GM12878 (cell line): ENCODE data around the gene TNFAIP3. TPM values are rescaled to one million over a fixed set of nuclear protein-coding genes. Genes with fewer than 3 reads are reported as not detected.

Source experiments
- ATAC-seq: fragments of 200-7000 bp; cut with Tn5 transposase; 3 replicates; pipeline ENCODE4 v1.9.1; 2020; ENCODE audit warnings: mild to moderate bottlenecking, moderate library complexity
- BruUV-seq: library from RNA; stranded (reverse); fragments of 400-500 nt; replicated peaks from 2 replicates; lab custom pipeline; 2021; lab: Mats Ljungman, UMichigan
- CTCF ChIA-PET: fragments of 300-600 bp; sonication (Branson Sonifier 250); formaldehyde crosslinking; extraction: SDS; loops from one replicate; lab custom pipeline; 2021; ENCODE audit warnings: inconsistent platforms; lab: Yijun Ruan, JAX
- POLR2A ChIA-PET: fragments of 350-600 bp; formaldehyde crosslinking; extraction: SDS; loops from one replicate; lab custom pipeline; 2021; ENCODE audit warnings: inconsistent platforms; lab: Charles Lee
- RAD21 ChIA-PET: fragments of 300-600 bp; sonication (Branson Sonifier 250); formaldehyde crosslinking; loops from one replicate; lab custom pipeline; 2023; ENCODE audit warnings: antibody characterized with exemption; ENCODE audit not compliant: unreplicated experiment; lab: Charles Lee
- SMC1A ChIA-PET: fragments of 300-600 bp; sonication (Branson Sonifier 250); formaldehyde crosslinking; loops from one replicate; lab custom pipeline; 2023; ENCODE audit not compliant: unreplicated experiment, uncharacterized antibody; lab: Charles Lee
- DNase-seq: peaks from one replicate; pipeline ENCODE4 v3.0.0-alpha.2; 2011; ENCODE audit warnings: low read depth, low spot score
- FAIRE-seq: peaks from 3 replicates; lab custom pipeline; 2011; peaks lifted over from hg19 to GRCh38; lab: Jason Lieb, UNC
- H2AFZ ChIP-seq: 2 replicates; pipeline ENCODE4 v1.6.0; 2011; ENCODE audit warnings: low read depth, low read length, control low read depth; ENCODE audit not compliant: control insufficient read depth
- H3K27ac ChIP-seq: 2 replicates; pipeline ENCODE4 v1.5.1; 2011; ENCODE audit warnings: control low read depth; ENCODE audit not compliant: control insufficient read depth, insufficient read depth
- H3K27me3 ChIP-seq, 2 experiments: replicated peaks in 1 of 2; 2 replicates each; pipeline versions ENCODE4 v1.6.0 to v1.6.1; 2011; ENCODE audit warnings: low read length in 1 of 2; ENCODE audit not compliant: control insufficient read depth in 2 of 2, insufficient read depth in 2 of 2
- H3K36me3 ChIP-seq, 2 experiments: 2 replicates each; pipeline ENCODE4 v1.5.1; 2011; ENCODE audit warnings: low read length in 1 of 2; ENCODE audit not compliant: control insufficient read depth in 2 of 2, insufficient read depth in 2 of 2
- H3K4me1 ChIP-seq: 2 replicates; pipeline ENCODE4 v1.6.1; 2011; ENCODE audit warnings: mild to moderate bottlenecking, low read length, moderate library complexity, mixed read lengths; ENCODE audit not compliant: control insufficient read depth, insufficient read depth
- H3K4me2 ChIP-seq: 2 replicates; pipeline ENCODE4 v1.6.0; 2011; ENCODE audit warnings: control low read depth; ENCODE audit not compliant: control insufficient read depth, insufficient read depth
- H3K4me3 ChIP-seq: fragments of 200-600 bp; sonication (generic); 2 replicates; pipeline ENCODE4 v1.5.1; 2016
- H3K79me2 ChIP-seq: 2 replicates; pipeline ENCODE4 v1.6.0; 2011; ENCODE audit warnings: low read length; ENCODE audit not compliant: control insufficient read depth, insufficient read depth
- H3K9ac ChIP-seq: 2 replicates; pipeline ENCODE4 v1.8.0; 2011; ENCODE audit warnings: low read length, control low read depth, mixed read lengths; ENCODE audit not compliant: control insufficient read depth, insufficient read depth
- H3K9me3 ChIP-seq: replicated peaks from 3 replicates; pipeline ENCODE4 v1.5.1; 2011; ENCODE audit warnings: mild to moderate bottlenecking, low read length; ENCODE audit not compliant: control insufficient read depth, insufficient read depth
- H4K20me1 ChIP-seq: 2 replicates; pipeline ENCODE4 v1.6.0; 2011; ENCODE audit not compliant: control insufficient read depth, insufficient read depth
- BCL11A ChIP-seq: IDR thresholded peaks from 2 replicates; pipeline ENCODE4 v1.6.1; 2011; ENCODE audit warnings: low read depth, low read length
- FOXK2 ChIP-seq: fragments of 450-650 bp; IDR thresholded peaks from 2 replicates; pipeline ENCODE4 v1.6.1; 2017; ENCODE audit warnings: mild to moderate bottlenecking, moderate library complexity
- HDGF ChIP-seq: fragments of 450-650 bp; IDR thresholded peaks from 2 replicates; pipeline ENCODE4 v1.6.1; 2016; ENCODE audit warnings: antibody characterized with exemption
- KLF5 ChIP-seq: fragments of 450-650 bp; IDR thresholded peaks from 2 replicates; pipeline ENCODE4 v1.6.1; 2014; ENCODE audit warnings: mild to moderate bottlenecking; ENCODE audit not compliant: partially characterized antibody
- LARP7 ChIP-seq: fragments of 450-650 bp; IDR thresholded peaks from 2 replicates; pipeline ENCODE4 v1.6.1; 2017; ENCODE audit warnings: mild to moderate bottlenecking
- NR2C2 ChIP-seq: IDR thresholded peaks from 2 replicates; pipeline ENCODE4 v1.6.1; 2011; ENCODE audit warnings: borderline replicate concordance, low read depth; ENCODE audit not compliant: control insufficient read depth, insufficient read length
- RAD51 ChIP-seq: fragments of 450-650 bp; IDR thresholded peaks from 2 replicates; pipeline ENCODE4 v1.6.1; 2016; ENCODE audit warnings: moderate library complexity, mild to moderate bottlenecking, inconsistent platforms
- RELB ChIP-seq: fragments of 450-650 bp; IDR thresholded peaks from 2 replicates; pipeline ENCODE4 v1.6.1; 2017; ENCODE audit warnings: low read depth, mild to moderate bottlenecking, moderate library complexity
- SUZ12 ChIP-seq: fragments of 200-600 bp; sonication (generic); IDR thresholded peaks from one replicate; pipeline ENCODE4 v1.6.1; 2018; ENCODE audit warnings: antibody characterized with exemption, mild to moderate bottlenecking; ENCODE audit not compliant: unreplicated experiment
- TARDBP ChIP-seq: IDR thresholded peaks from 2 replicates; pipeline ENCODE4 v1.6.1; 2016; ENCODE audit warnings: borderline replicate concordance
- USF1 ChIP-seq: IDR thresholded peaks from 2 replicates; pipeline ENCODE4 v1.6.1; 2011; ENCODE audit warnings: borderline replicate concordance, low read depth, mild to moderate bottlenecking, moderate library complexity, mixed read lengths, low read length; ENCODE audit not compliant: insufficient read depth; ENCODE audit errors: extremely low read length
- ZNF207 ChIP-seq: fragments of 450-650 bp; IDR thresholded peaks from 2 replicates; pipeline ENCODE4 v1.6.1; 2014; ENCODE audit warnings: antibody characterized with exemption, mild to moderate bottlenecking, borderline replicate concordance
- ZNF384 ChIP-seq: IDR thresholded peaks from 2 replicates; pipeline ENCODE4 v1.6.1; 2012; ENCODE audit warnings: low read depth, mild to moderate bottlenecking, low read length, improper control_type of control experiment, borderline replicate concordance
- WGBS: methylation state at CpG from one replicate; pipeline ENCODE4 v1.1.6; 2016; ENCODE audit warnings: low lambda C conversion rate; ENCODE audit not compliant: insufficient replicate concordance, insufficient coverage; ENCODE audit errors: missing lambda C conversion rate; 5-methylcytosine and 5-hydroxymethylcytosine counted together
- in situ Hi-C: fragments of 300-500 bp; cut with MboI; formaldehyde crosslinking; loops from 9 replicates; pipeline ENCODE4 v1.14.3; 2018; ENCODE audit warnings: mixed read lengths
- intact Hi-C: fragments of 100-400 bp; cut with micrococcal nuclease; formaldehyde crosslinking; loops from one replicate; pipeline ENCODE4 v1.14.2; 2022; ENCODE audit not compliant: unreplicated experiment
- polyA plus RNA-seq, 11 experiments: library from polyadenylated mRNA; depleted of rRNA in 4 of 11; unstranded in 6 of 11; stranded (reverse) in 5 of 11; fragments of >200 nt; fragmentation: Nextera tagmentation in 4 of 11; fragmentation: Illumina TruSeq in 1 of 11; extraction: Ambion mirVana in 4 of 11; extraction: Trizol in 1 of 11; gene quantifications; 1 replicate in 1 of 11; 2 replicates in 10 of 11; pipeline versions ENCODE4 v1.2.1 to v1.2.3, GENCODE V29; 2011 to 2016; ENCODE audit warnings: inconsistent platforms in 2 of 11, missing spikeins in 2 of 11, low read depth in 1 of 11
- total RNA-seq, 4 experiments: library from RNA; depleted of rRNA in 3 of 4; stranded (reverse); fragments of >200 nt in 3 of 4; fragmentation: Illumina TruSeq in 1 of 4; extraction: Trizol in 1 of 4; gene quantifications; 2 replicates each; pipeline versions ENCODE4 v1.2.1 to v1.2.3, GENCODE V29; 2013 to 2021

The TNFAIP3 gene
- total and polyA plus RNA-seq, 10 of the 15 experiments (the other 5 are each of a cell fraction or from before 2014, with no cell fraction given): 18.0 to 350 (median 127) TPM

- in situ Hi-C loops (no loop called here), intact Hi-C loops (no loop called here)
- 100% methylated on average over 2 of the region's 2 CpGs for WGBS
- ChIA-PET SMC1A (interaction anchor here (0.6 kb wide), 1 partner anchor 40 kb away, joined by 3 read pairs; no protein-coding TSS in a partner anchor), RAD21 (no interaction called here), POLR2A (no interaction called here), CTCF (interaction anchor here (0.6 to 1.3 kb wide), 3 partner anchors 15 to 1306 kb away, joined by 3 read pairs; partner anchors contain the start of gene MAP7)
- Histone ChIP-seq H3K9ac (no peak overlapping the region), H3K27me3 (no peaks in the 10 kb centered on the region), H3K79me2 (no peaks in the 10 kb centered on the region), H3K4me1 (peaks cover 6% of the 10 kb centered on the region; the same call in 1 of the 2 replicates), H3K4me3 (no peak overlapping the region), H2AFZ (no peak overlapping the region), H4K20me1 (no peaks in the 10 kb centered on the region), H3K27ac (no peak overlapping the region), H3K36me3 (no peaks in the 10 kb centered on the region), H3K4me2 (no peak overlapping the region), H3K9me3 (peaks cover 2% of the 10 kb centered on the region; the same call in 2 of the 3 replicates)
- no peak for FAIRE-seq
- no peak for ATAC-seq
- TF ChIP-seq TARDBP (no peak), SUZ12 (no peak), FOXK2 (no peak), HDGF (no peak)
- no TSS peak for BruUV-seq
- DNase-seq: no peak
Measured at GRCh38 chr6:137856138-137856898, 10.7 kb upstream of the TNFAIP3 start.

- no peak for ATAC-seq
- DNase-seq: no peak
- TF ChIP-seq NR2C2: no peak
- TF ChIP-seq RAD51: no peak
- TF ChIP-seq LARP7: no peak
- no peak for TF ChIP-seq KLF5
- no peak for TF ChIP-seq ZNF384
- TF ChIP-seq ZNF207: no peak
- no peak for TF ChIP-seq USF1
- TF ChIP-seq RELB: no peak
- no peak for TF ChIP-seq BCL11A
- Histone ChIP-seq H3K27me3 (no peaks in the 10 kb centered on the region), H3K9me3 (peaks cover 2% of the 10 kb centered on the region; the same call in 2 of the 3 replicates), H3K27ac (no peak overlapping the region), H3K36me3 (no peaks in the 10 kb centered on the region), H2AFZ (no peak overlapping the region), H4K20me1 (no peaks in the 10 kb centered on the region), H3K9ac (no peak overlapping the region), H3K4me2 (no peak overlapping the region), H3K4me1 (no peaks in the 10 kb centered on the region), H3K79me2 (no peaks in the 10 kb centered on the region), H3K4me3 (no peak overlapping the region)
- SMC1A ChIA-PET: interaction anchor here (0.6 to 20.6 kb wide), 7 partner anchors 28 to 151 kb away, joined by 3 to 314 read pairs (median 4); no protein-coding TSS in a partner anchor
- BruUV-seq: no TSS peak
- RAD21 ChIA-PET: interaction anchor here (1.3 kb wide), 1 partner anchor 32 kb away, joined by 3 read pairs; no protein-coding TSS in a partner anchor
- no peak for FAIRE-seq
- POLR2A ChIA-PET: interaction anchor here (0.8 kb wide), 1 partner anchor 29 kb away, joined by 3 read pairs; no protein-coding TSS in a partner anchor
- CTCF ChIA-PET: interaction anchor here (0.7 to 1.6 kb wide), 8 partner anchors 17 to 152 kb away, joined by 3 to 5 read pairs (median 4); no protein-coding TSS in a partner anchor
- in situ Hi-C loops (no loop called here), intact Hi-C loops (no loop called here)
- 78% methylated on average over 3 of the region's 3 CpGs for WGBS
Measured at GRCh38 chr6:137859025-137859424, 8.0 kb upstream of the TNFAIP3 start.
